GM19099 (cell line): Measurements from ENCODE around the gene ZMAT5.

Source experiments
- POLR2A ChIP-seq: IDR thresholded peaks from 3 replicates; pipeline ENCODE4 v1.6.1; 2011; ENCODE audit warnings: low read depth; ENCODE audit not compliant: insufficient read length; ENCODE audit errors: extremely low read depth

ZMAT5 gene

GRCh38 chr22:29715705-29716104 lies 51.1 kb downstream of the ZMAT5 start:
- TF ChIP-seq POLR2A, result no peak

- TF ChIP-seq POLR2A, result no peak
These were observed 51.6 kb downstream of the ZMAT5 start for GRCh38 chr22:29715240-29715639.

- TF ChIP-seq POLR2A, result no peak
These were observed 53.6 kb downstream of the ZMAT5 start for GRCh38 chr22:29713156-29713727.

- TF ChIP-seq POLR2A, result no peak
These were observed 54.7 kb downstream of the ZMAT5 start for GRCh38 chr22:29712119-29712518.

- no peak for TF ChIP-seq POLR2A
These were observed 55.7 kb downstream of the ZMAT5 start for GRCh38 chr22:29710922-29711593.

- no peak for TF ChIP-seq POLR2A
These were observed 56.6 kb downstream of the ZMAT5 start for GRCh38 chr22:29710193-29710592.

- no peak for TF ChIP-seq POLR2A
These were observed 59.3 kb downstream of the ZMAT5 start for GRCh38 chr22:29707471-29707870.

GRCh38 chr22:29707010-29707409 lies 59.8 kb downstream of the ZMAT5 start:
- TF ChIP-seq POLR2A, result no peak

- no peak for TF ChIP-seq POLR2A
These were observed 60.3 kb downstream of the ZMAT5 start for GRCh38 chr22:29706486-29706885.

- TF ChIP-seq POLR2A, result no peak
These were observed 61.2 kb downstream of the ZMAT5 start for GRCh38 chr22:29705651-29706050.

- no peak for TF ChIP-seq POLR2A
These were observed 62.1 kb downstream of the ZMAT5 start for GRCh38 chr22:29704528-29705285.

GRCh38 chr22:29703569-29704195 lies 63.1 kb downstream of the ZMAT5 start:
- TF ChIP-seq POLR2A, result no peak

GRCh38 chr22:29702931-29703501 lies 63.8 kb downstream of the ZMAT5 start:
- no peak for TF ChIP-seq POLR2A

GRCh38 chr22:29702000-29702930 lies 64.5 kb downstream of the ZMAT5 start:
- no peak for TF ChIP-seq POLR2A
